ENCODE data around the gene ADAMTS8. TPM values are rescaled to one million over a fixed set of nuclear protein-coding genes. Genes with fewer than 3 reads are reported as not detected.

The ADAMTS8 gene
- total and polyA plus RNA-seq, 2 donors (not counting 3 experiments of a cell fraction or from before 2014, with no cell fraction given): not detected

DNA sequence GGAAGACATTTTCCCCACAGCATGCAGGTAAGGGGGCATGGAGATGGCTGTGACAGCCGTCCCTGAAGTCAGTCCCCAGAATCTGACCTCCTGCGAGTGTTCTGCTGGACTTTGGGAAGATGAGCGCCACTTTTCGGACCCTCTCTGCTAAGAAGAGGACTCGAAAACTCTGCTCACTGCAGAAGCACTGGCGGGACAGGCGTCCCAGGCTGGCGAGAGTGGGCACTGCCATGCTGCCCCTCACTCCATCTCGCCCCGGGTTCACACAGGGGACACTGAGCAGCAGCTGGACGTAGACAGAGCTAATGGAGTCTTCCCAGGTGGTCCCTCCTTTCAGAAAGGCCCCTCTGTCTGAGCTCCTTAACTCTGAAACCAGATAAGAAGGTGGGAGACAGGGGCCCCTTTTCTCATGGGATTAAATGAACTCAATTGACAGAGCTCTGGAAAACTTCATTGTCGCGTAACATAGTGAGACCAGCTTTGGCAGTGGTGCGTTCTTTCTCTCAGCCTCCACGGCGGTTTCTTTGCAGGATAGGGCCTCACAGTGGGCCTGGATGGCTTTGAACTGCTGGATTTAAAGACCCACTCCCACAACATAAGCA is 4.8 kb downstream of the ADAMTS8 start:
- DNase-seq (ENCODE audit: low read depth, low spot score) (no peak), FAIRE-seq (no peak)
- Histone ChIP-seq H3K79me2 (ENCODE audit: control insufficient read depth, insufficient read depth, low read length) (no peaks in the 10 kb centered on the region), H3K9me3 (replicated peaks; ENCODE audit: control insufficient read depth, insufficient read depth, low read length) (no peaks in the 10 kb centered on the region), H4K20me1 (replicated peaks; ENCODE audit: control insufficient read depth, extremely low read depth, insufficient read depth, low read length) (no peaks in the 10 kb centered on the region), H3K9me1 (replicated peaks; ENCODE audit: control insufficient read depth, extremely low read depth, insufficient read depth, low read length) (no peaks in the 10 kb centered on the region), H3K9ac (replicated peaks; ENCODE audit: extremely low read depth, insufficient read depth, low read length) (no peak overlapping the region), H3K36me3 (ENCODE audit: control insufficient read depth in 2 of 2, extremely low read depth in 1 of 2, insufficient read depth in 2 of 2, low read length in 2 of 2) (no peaks in the 10 kb centered on the region), H3K4me1 (ENCODE audit: control insufficient read depth, extremely low read depth, insufficient read depth, low read length) (no peaks in the 10 kb centered on the region), H3K4me2 (ENCODE audit: insufficient read depth, low read length) (no peak overlapping the region), H3K27ac (ENCODE audit: insufficient read depth, low read depth, low read length) (no peak overlapping the region), H3K4me3 (replicated peaks in 1 of 3; ENCODE audit: insufficient read depth in 1 of 3, low read depth in 1 of 3, low read length in 3 of 3) (no peak overlapping the region), H2AFZ (ENCODE audit: low read depth, low read length) (no peak overlapping the region), H3K27me3 (ENCODE audit: control insufficient read depth in 2 of 2, insufficient read depth in 2 of 2, low read length in 2 of 2) (peaks cover 25 to 27% of the 10 kb centered on the region in 2 experiments)
- intact Hi-C loops (cut with micrococcal nuclease) (no loop called here), dilution Hi-C loops (cut with MboI; ENCODE audit: extremely low pct_ligation_motif_present, low sequenced_read_pairs) (no loop called here)
- POLR2A ChIA-PET: interaction anchor here (0.6 kb wide), 1 partner anchor 240 kb away, joined by 3 read pairs; no protein-coding TSS in a partner anchor
- no TSS peak for BruUV-seq (replicated peaks)
- CTCF ChIA-PET: interaction anchor here (1.3 kb wide), 1 partner anchor 211 kb away, joined by 7 read pairs; no protein-coding TSS in a partner anchor
- TF ChIP-seq, protein P1, sequence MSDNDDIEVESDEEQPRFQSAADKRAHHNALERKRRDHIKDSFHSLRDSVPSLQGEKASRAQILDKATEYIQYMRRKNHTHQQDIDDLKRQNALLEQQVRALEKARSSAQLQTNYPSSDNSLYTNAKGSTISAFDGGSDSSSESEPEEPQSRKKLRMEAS (IDR thresholded peaks at IDR 0.05; ENCODE audit: insufficient read depth, insufficient read length): no peak
- no peak for TF ChIP-seq FOS (IDR thresholded peaks at IDR 0.05; ENCODE audit: borderline replicate concordance, insufficient read depth, low read length)
- TF ChIP-seq GATA2 (IDR thresholded peaks at IDR 0.05; ENCODE audit: insufficient read depth, insufficient read length, low read depth, low read length): no peak
- TF ChIP-seq MYC (IDR thresholded peaks at IDR 0.05; ENCODE audit: low read depth, low read length): no peak
- no peak for TF ChIP-seq POLR2A (IDR thresholded peaks at IDR 0.05; ENCODE audit: low read depth, low read length)
- TF ChIP-seq, protein P2, sequence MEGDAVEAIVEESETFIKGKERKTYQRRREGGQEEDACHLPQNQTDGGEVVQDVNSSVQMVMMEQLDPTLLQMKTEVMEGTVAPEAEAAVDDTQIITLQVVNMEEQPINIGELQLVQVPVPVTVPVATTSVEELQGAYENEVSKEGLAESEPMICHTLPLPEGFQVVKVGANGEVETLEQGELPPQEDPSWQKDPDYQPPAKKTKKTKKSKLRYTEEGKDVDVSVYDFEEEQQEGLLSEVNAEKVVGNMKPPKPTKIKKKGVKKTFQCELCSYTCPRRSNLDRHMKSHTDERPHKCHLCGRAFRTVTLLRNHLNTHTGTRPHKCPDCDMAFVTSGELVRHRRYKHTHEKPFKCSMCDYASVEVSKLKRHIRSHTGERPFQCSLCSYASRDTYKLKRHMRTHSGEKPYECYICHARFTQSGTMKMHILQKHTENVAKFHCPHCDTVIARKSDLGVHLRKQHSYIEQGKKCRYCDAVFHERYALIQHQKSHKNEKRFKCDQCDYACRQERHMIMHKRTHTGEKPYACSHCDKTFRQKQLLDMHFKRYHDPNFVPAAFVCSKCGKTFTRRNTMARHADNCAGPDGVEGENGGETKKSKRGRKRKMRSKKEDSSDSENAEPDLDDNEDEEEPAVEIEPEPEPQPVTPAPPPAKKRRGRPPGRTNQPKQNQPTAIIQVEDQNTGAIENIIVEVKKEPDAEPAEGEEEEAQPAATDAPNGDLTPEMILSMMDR (IDR thresholded peaks at IDR 0.05; ENCODE audit: extremely low read depth in 1 of 2, insufficient read depth in 1 of 2, low read depth in 1 of 2, low read length in 2 of 2): no peak
- TF ChIP-seq POLR2AphosphoS5 (IDR thresholded peaks at IDR 0.05; ENCODE audit: insufficient read depth, low read depth, low read length): no peak
- no peak for TF ChIP-seq EZH2 (IDR thresholded peaks at IDR 0.05; ENCODE audit: borderline replicate concordance, low read depth, low read length, severe bottlenecking)
- no peak for TF ChIP-seq JUN (IDR thresholded peaks at IDR 0.05; ENCODE audit: borderline replicate concordance, insufficient read depth, insufficient read length, low read depth)

Measured in endothelial cell of umbilical vein (primary cell).